ENCODE results near the gene PROZ. TPM values are rescaled to one million over a fixed set of nuclear protein-coding genes. Genes with fewer than 3 reads are reported as not detected.

The PROZ gene
- total RNA-seq, 1 donor, result not detected

- no peak for DNase-seq (ENCODE audit: low read depth)
- no peak for TF ChIP-seq CTCF (IDR thresholded peaks at IDR 0.05; ENCODE audit: insufficient read depth, low read length)
Measured at GRCh38 chr13:113148940-113149503, 9.4 kb upstream of the PROZ start.

GRCh38 chr13:113149711-113150549, 8.5 kb upstream of the PROZ start:
- no peak for DNase-seq (ENCODE audit: low read depth)
- no peak for TF ChIP-seq CTCF (IDR thresholded peaks at IDR 0.05; ENCODE audit: insufficient read depth, low read length)
- H3K4me3 ChIP-seq (ENCODE audit: low read depth, low read length), result no peak overlapping the region

More at GRCh38 chr13:113148940-113149503, 9.4 kb upstream of the PROZ start:
- H3K4me3 ChIP-seq (ENCODE audit: low read depth, low read length), result no peak overlapping the region

GRCh38 chr13:113150550-113151365, 7.7 kb upstream of the PROZ start:
- TF ChIP-seq CTCF (IDR thresholded peaks at IDR 0.05; ENCODE audit: insufficient read depth, low read length), result no peak
- no peak for DNase-seq (ENCODE audit: low read depth)

DNA sequence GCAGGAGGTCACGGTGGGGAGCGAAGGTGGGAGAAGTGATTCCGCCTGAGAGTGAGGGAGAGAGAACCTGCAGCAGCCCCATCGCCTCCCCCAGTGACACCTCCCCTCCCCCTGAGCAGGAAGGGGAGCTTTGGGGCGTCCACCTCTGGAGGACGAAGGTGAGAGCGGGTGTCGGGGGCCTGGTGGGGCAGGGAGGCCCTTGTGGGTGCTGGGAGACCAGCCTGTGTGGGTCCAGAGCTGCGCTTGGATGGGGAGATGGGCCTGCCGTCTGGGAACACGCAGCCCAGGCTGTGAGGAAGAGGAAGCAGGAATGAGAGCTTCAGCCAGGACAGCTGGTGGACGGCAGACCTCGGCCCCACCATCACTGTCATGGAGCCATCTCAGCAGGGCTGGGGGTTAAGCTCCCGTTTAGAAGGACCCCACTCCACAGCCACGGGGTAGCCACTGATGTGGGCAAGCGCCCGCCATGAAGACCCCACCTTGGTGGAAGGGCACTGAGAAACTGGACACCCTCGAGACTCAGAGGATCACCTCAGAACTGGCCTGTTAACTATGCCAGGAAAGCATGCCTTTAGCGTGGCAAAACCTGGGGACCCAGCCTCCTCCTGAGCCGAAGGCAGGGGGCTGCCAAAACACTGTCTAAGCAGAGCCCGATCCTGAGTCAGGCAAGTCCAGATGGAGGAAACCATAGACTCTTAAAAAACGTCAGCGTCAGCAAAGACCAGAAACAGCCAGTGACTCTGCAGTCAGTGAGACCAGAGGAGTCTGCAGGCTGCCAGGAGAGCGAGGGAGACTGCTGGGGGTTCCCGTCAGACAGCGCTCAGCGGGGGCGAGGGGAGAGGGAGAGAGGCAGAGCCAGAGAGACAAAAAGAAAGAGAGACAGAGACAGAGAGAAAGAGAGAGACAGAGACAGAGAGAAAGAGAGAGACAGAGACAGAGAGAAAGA, 6.4 kb upstream of the PROZ start:
- peak; percentile 65 for DNase-seq (ENCODE audit: low read depth)
- TF ChIP-seq CTCF (IDR thresholded peaks at IDR 0.05; ENCODE audit: insufficient read depth, low read length), result no peak
- H3K4me3 ChIP-seq (ENCODE audit: low read depth, low read length), result no peak overlapping the region

More at GRCh38 chr13:113150550-113151365, 7.7 kb upstream of the PROZ start:
- H3K4me3 ChIP-seq (ENCODE audit: low read depth, low read length), result no peak overlapping the region

- no peak for TF ChIP-seq CTCF (IDR thresholded peaks at IDR 0.05; ENCODE audit: insufficient read depth, low read length)
- no peak for DNase-seq (ENCODE audit: low read depth)
- no peak overlapping the region for H3K4me3 ChIP-seq (ENCODE audit: low read depth, low read length)
Measured at GRCh38 chr13:113152691-113152983, 5.8 kb upstream of the PROZ start.

All from fibroblast of the aortic adventitia (primary cell).